ENCODE results near the gene MCAM.

Gene MCAM

DNA sequence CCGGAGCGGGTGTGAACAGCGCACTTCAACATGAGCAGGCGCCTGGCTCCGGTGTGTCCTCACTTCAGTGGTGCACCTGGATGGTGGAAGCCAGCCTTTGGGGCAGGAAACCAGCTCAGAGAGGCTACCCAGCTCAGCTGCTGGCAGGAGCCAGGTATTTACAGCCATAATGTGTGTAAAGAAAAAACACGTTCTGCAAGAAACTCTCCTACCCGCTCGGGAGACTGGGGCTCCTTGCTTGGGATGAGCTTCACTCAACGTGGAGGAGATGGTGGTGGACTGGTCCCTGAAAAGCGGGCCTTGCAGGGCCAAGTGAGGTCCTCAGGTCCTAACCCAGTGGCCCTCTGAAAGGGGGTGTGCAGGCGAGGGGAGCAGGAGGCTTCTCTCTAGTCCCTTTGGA is 7.5 kb downstream of the MCAM start:
- no peak for DNase-seq (ENCODE audit: low read depth in 2 of 2, low spot score in 1 of 2)

DNA sequence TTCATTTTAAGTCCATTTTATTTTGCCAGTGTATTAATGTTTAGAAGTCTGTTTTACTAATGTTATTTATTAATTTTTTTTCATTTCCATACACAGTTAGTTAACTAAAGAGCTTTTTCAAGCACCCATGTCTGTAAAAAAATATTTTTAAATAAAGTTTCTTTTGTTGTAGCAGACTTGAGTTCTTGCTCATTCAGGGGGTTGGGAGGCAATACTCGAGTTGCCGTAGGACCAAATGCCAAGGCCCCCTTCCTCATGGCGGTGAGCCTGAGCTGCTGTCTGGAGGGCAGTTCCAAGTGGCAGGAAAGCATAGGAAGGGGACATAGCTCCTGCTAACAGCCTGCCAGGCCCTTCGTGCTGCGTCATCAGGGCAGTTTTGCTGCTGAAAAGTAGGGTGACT is 9.0 kb downstream of the MCAM start:
- no peak for DNase-seq (ENCODE audit: low read depth in 2 of 2, low spot score in 1 of 2)

DNA sequence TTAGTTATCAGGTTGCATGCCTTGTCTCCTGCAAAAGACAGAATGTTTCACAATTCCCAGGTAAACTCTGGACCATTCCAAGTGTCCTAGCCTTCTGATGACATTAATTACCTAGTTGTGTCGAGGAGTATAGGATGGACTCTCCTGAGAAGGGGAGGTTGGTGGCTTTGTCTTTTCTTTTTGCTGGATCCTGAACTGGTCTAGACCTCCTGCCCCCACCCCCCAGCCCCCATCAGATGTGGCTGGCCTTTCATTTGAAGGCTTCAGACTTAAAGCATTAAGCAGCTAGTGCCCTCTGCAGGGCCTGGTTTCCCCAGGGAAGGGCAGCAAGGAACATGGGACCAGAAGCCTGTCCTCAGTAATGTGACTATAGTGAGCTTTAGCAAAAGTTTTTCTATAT is 9.7 kb downstream of the MCAM start:
- no peak for DNase-seq (ENCODE audit: low read depth in 2 of 2, low spot score in 1 of 2)

DNA sequence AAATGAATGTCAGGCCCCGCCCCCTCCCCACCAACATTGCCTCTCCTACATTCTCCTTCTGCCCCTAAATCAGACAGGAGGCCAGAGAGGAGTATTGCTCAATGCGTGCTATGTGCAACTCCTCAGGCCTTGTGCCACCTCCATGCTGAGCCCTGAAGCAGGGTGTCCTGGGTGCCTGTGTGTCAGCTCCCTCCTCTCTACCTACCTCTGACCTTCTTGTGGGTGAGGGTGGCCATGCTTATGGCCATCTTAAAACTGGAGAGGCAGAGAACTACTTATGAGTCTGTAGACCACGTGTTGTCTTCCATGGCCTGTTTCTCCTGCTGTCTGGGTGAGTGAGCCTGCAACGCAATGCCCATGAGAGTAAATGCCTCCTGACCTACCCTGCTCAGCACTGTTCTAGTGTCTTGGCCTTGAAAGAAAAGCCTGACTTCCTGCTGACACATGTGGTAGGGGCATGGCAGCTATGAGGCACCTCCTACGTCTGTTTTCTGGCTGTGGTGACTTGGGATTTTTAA is 10.5 kb downstream of the MCAM start:
- DNase-seq (ENCODE audit: low read depth in 2 of 2, low spot score in 1 of 2), result no peak

DNA sequence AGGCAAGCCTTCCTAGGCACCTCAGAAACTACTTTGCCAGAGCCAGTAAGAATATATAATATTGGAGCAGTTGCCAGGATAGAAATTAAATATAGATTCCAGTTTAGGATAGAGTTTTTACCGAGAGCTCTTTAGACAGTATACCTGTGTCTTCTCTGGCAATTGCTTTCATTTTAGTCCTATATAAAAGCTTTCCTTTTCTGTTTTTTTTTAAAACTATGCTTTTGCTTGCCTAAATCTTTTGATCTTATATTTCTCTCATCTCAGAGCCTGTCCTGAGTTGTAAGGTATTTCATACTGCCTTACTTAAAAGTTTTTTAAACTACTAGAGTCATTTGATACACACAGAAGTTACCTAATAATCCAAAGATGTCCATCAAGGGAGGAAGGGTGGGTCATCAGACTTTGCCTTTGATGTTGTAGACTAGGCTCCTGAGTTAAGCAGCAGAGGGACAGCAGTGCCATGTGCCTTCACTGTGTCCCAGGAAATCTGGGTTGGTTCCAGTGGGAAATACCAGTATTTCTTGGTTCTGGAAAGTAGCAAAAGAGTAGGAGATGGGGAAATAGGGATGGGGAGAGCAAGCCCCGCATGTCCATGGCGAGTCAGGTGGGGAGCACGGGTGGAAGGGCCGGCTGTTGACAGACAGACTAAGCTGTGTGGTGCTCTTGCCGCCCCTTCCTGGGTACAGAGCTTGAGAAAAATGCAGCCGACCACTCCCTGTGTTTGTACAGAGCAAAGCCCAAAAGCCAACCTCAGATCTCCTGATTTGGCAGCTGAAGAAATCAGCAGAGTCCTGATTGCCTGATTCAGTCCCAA is 11.2 kb downstream of the MCAM start:
- no peak for DNase-seq (ENCODE audit: low read depth in 2 of 2, low spot score in 1 of 2)

DNA sequence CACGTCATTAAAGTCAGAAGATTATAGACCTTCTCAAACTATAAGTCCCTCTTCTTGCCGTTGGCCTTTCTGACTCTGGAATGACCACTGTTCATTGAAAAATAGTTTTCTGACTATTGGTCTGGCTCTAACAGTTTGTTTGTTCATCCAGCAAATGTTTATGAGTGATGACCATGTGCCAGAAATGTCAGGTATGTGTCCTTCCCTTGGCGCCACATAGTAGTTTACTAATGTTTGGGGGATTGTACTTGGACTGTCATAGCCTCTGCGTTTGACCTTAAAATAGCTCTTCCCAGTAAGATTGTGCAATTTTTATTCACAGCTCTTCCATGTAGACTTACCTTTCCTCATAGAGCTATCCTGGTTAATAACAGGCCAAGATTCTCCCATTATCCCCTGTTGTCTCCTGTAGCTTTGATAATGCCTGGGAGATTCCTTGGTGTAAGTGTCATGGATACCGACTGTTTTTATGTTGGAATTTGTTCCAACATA is 13.7 kb downstream of the MCAM start:
- DNase-seq (ENCODE audit: low read depth in 2 of 2, low spot score in 1 of 2), result no peak

DNA sequence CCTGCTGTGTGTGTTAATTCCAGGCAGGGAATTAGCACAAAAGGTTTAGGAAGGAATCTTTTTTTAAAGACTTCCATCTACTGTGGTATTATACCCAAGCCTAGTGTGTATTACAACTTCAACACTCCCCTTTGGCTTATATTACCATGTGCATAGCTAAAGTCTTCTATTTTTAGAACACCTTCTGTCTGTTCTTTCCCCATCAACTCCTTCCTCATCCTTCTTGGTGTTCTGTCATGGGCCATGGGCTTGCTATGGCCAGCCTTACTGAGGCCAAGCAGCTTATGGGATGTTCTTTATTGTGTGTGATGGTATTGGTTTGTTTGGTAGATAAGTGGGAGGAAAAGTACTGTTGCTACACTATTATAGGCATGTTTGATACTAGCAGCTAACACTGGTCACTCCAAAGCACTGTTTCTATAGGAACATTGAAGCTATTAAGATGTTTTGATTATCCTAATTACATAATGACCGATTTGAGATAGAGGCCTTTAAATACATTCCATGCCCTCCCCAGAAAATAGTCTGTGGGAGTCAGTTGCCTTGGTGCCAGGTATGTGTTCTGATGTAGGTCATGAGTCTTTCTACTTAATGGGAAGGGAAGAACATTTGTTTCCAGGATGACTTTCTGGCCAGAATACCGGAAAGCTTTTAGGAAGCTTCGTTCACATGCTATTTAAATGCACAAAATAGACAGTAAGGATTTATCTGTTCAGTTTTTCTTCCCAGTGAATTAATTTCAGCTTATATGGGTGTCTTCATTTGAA is 16.5 kb downstream of the MCAM start:
- no peak for DNase-seq (ENCODE audit: low read depth in 2 of 2, low spot score in 1 of 2)

DNA sequence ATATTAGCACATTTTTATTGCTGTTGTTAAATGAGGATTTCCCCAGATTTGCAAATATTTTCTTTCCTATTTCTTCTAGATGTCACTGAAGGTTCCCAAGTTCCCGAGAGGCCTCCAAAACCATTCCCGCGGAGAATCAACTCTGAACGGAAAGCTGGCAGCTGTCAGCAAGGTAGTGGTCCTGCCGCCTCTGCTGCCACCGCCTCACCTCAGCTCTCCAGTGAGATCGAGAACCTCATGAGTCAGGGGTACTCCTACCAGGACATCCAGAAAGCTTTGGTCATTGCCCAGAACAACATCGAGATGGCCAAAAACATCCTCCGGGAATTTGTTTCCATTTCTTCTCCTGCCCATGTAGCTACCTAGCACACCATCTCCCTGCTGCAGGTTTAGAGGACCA is 17.5 kb downstream of the MCAM start:
- DNase-seq (ENCODE audit: low read depth in 2 of 2, low spot score in 1 of 2), result no peak

DNA sequence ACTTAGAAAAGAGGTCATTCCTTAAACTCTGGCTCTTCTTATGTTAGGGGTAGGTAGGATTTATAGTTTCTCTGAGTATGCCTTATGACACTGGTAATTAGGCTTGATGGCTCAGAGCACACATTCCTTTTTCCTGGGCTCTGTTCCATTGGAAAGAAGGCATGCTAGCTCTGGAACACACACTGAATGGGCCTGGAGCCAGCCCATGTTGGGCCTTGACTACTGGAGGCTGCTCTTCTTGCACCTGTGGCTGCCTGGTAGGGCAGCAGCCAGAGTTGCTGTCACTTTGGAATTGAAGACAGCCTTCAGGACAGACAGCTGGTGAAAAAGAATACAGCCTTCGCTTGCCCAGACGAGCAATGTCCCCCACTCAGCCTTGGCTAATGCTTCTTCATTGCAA is 18.2 kb downstream of the MCAM start:
- DNase-seq (ENCODE audit: low read depth in 2 of 2, low spot score in 1 of 2), result no peak

DNA sequence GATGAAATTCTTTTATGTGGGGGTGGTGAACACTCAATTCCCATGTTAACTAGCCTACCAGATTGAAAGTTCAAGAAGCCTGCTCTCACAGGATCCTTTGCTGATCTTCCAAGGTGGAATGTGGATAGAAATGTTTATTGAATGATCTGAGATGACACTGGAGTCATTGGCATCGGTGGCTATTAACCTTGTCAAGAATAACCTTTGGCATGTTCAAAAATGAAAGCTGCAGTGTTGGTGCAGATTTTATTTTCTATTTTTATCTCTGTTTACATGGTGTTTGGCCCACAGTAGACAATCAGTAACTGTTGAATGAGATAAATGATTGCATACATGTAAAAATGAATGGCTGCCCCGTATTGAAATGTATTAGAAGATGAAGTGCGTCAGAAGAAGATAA is 19.0 kb downstream of the MCAM start:
- no peak for DNase-seq (ENCODE audit: low read depth in 2 of 2, low spot score in 1 of 2)

DNA sequence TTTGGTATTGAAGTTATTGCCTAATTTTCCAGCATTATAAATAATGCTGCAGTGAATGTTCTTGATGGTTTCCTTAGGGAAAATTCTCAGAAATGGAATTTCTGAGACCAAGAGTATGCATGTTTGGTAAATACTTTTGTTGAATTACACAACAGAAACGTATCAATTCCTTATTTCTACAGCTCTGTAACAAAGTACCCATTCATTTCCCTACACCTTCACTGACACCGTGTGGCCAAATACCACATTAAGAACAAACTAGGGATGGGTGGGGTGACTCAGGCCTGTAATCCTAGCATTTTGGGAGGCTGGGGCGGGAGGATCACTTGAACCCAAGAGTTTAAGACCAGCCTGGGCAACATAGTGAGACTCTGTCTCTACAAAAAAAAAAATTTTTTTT is 21.8 kb downstream of the MCAM start:
- no peak for DNase-seq (ENCODE audit: low read depth in 2 of 2, low spot score in 1 of 2)

DNA sequence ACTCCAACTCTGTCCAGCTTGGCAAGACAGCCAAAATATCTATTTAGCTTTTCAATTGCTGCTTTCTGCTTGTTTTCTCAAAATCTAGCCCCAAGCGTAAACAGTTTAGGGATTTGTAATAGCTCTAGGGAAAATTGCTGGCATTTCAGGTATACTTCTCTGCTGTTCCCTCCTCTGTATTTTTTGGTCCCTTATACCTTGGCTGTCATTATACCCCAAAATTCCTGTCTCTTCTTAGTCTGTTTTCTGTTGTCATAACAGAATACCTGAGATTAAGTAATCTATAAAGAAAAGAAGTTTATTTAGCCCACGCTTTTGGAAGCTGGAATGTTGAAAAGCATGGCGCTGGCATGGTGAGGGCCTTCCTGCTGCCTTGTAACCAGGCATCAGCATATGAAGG is 23.5 kb downstream of the MCAM start:
- no peak for DNase-seq (ENCODE audit: low read depth in 2 of 2, low spot score in 1 of 2)

DNA sequence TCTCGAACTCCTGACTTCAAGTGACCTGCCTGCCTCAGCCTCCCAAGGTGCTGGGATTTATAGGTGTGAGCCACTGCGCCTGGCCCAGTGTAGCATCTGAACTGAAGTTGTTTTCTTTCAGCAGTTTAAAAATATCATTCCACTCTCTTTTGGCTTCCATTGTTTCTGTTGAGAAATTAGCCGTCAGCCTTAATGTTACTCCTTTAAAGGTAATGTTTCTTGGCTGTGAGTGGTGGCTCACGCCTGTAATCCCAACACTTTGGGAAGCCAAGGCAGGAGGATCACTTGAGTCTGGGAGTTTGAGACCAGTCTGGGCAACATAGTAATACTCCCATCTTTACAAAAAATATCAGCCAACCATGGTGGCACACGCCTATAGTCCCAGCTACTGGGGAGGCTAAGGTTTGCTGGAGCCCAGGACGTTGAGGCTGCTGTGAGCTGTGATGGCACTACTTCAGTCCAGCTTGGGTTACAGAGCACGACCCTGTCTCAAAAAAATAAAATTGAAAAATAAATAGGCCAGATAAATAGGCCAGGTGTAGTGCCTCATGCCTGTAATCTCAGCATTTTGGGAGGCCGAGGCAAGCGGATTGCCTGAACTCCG is 25.9 kb downstream of the MCAM start:
- no peak for DNase-seq (ENCODE audit: low read depth in 2 of 2, low spot score in 1 of 2)

DNA sequence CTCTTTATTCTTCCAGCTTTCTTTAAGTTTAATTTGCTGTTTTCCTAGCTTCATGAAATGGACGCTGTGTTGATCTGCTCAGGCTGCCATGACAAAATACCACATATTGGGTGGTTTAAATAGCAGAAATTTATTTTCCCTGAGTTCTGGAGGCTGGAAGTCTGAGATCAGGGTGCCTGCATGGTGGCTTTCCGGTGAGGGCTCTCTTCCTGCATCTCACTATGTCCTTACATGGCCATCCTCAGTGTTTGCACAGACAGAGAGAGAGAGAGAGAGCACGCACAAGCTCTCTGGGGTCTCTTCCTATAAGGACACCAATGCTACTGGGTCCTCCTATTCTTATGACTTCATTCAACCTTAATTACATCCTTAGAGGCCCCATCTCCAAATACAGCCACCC is 28.7 kb downstream of the MCAM start:
- DNase-seq (ENCODE audit: low read depth in 2 of 2, low spot score in 1 of 2), result no peak

DNA sequence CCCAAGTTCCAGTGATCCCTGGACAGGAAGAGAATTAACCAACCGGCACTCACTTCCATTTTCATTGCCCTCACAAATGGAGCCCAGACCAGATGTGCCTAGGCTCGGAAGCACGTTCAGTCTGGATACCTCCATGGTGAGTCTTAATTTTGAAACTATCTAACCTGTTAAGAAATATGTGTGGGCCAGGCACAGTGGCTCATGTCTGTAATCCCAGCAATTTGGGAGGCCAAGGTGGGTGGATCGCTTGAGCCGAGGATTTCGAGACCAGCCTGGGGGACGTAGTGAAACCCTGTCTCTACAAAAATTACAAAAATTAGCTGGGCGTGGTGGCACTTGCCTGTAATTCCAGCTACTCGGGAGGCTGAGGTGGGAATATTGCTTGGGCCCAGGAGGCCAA is 31.5 kb downstream of the MCAM start:
- no peak for DNase-seq (ENCODE audit: low read depth in 2 of 2, low spot score in 1 of 2)

DNA sequence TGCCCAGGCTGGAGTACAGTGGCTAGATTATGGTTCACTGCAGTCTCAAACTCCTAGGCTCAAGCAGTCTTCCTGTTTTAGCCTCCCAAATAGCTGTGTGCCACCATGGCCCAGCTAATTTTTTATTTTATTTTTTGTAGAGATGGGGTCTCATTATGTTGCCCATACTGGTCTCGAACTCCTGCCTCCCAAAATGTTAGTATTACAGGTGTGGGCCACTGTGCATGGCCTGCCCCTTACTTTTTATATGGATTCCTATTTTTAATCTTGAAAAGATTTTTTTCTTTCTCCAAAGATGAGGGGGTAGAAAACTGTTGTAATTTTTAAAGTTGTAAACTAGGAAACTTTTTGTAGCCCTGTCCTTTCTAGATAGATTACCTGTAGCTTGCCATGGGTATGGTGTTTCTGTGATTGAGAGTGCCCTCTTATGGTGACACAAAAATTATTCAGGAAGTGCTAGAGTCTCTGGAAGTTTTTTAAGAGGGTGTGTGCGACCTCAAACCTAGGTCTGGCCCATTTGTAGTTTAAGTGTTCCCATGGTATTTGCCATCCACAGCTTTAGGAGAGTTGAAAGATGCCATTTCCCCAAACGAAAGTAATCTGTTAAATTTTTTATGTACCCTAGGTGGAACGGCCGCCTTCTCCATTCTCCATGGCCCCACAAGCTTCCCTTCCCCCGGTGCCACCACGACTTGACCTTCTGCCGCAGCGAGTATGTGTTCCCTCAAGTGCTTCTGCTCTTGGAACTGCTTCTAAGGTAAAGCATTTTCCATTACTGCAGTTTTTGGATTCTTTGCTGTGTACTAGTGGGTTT is 32.4 kb downstream of the MCAM start:
- DNase-seq (ENCODE audit: low read depth in 2 of 2, low spot score in 1 of 2), result no peak

DNA sequence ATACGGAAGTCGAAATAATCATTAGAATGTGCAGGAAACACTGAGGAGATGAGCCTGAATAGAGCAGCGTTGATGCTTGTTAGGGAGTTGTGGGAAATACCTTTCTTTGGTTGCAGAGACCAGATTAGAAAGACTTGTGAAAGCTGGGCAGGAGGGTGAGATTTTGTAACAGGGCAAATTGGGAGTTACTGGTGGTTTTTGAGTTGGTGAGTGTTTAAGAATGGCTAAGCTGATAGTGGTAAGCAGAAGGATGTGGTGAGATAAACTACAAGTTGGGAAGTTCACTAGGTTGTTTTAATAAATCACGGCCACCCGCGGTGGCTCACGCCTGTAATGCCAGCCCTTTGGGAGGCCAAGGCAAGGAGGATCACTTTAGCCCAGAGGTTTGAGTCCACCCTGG is 34.4 kb downstream of the MCAM start:
- no peak for DNase-seq (ENCODE audit: low read depth in 2 of 2, low spot score in 1 of 2)

DNA sequence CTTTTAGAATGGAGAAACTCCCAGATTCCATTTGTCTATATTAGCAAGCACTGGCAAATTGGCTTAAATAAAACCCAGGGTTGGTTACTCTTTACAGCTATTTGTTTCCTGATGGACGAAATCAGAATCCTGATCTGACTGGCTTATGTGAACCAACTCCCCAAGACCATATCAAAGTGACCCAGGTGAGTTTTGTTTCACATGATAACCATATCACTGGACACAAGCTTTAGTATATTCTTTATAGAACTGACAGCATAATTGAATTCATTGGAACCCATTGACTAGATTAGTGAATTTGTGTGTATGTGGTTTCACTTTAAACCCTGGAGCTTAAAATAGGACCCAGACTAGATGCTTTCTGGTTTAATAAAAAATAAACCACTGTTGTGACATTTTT is 39.3 kb downstream of the MCAM start:
- no peak for DNase-seq (ENCODE audit: low read depth in 2 of 2, low spot score in 1 of 2)

DNA sequence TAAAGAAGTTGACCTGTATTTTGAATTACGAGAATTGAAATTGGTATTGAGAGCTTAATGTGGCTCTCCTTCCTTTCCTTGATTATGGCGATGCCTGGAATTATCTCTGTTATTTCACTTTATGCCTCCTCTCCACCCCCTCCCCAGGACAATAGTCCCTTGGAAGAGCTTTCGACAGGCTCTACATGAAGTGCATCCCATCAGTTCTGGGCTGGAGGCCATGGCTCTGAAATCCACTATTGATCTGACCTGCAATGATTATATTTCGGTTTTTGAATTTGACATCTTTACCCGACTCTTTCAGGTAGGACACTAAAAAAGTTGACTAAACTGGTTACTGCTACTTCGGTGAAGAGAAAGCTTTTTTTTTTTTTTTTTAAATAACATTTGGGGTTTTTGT is 43.2 kb downstream of the MCAM start:
- no peak for DNase-seq (ENCODE audit: low read depth in 2 of 2, low spot score in 1 of 2)

DNA sequence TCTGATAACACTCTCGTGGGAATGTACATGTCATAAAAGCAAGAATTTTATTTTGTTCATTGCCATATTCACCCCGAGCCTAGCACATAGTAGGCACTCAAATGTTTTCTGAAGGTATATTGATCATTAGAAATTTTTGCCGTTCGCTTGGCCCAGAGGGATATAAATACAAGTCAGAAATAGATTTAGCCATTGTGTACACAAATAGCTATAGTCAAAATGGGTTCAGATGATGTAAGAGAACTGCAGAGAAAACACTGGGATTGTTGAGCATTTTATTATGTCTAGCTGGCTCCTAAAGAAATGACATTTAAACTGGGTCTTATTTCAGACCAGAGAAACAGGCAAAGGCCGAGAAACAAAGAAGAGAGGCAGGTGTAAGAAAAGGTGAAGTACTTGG is 49.3 kb downstream of the MCAM start:
- no peak for DNase-seq (ENCODE audit: low read depth in 2 of 2, low spot score in 1 of 2)

Data from stimulated activated CD8-positive, alpha-beta memory T cell treated with anti-CD3 and anti-CD28 coated beads, Interleukin-4, amount 100 ng/mL, for 1 hour (primary cell).